GM13977 (cell line): ENCODE results near the gene HSDL1.

ENCODE experiments used
- DNase-seq: peaks from one replicate; pipeline ENCODE4 v3.0.0; 2012; ENCODE audit warnings: low spot score
- CTCF ChIP-seq: IDR thresholded peaks from 2 replicates; pipeline ENCODE4 v1.5.1; 2012; ENCODE audit warnings: mild to moderate bottlenecking, control low read depth; ENCODE audit not compliant: insufficient read depth; ENCODE audit errors: extremely low read depth, missing control alignments
- in situ Hi-C: fragments of 300-500 bp; cut with MboI; formaldehyde crosslinking; loops from one replicate; pipeline ENCODE4 v1.12.0; 2022; ENCODE audit warnings: low sequenced_read_pairs, low pct_unique_long_range_greater_than_20kb, mixed read lengths, inconsistent platforms; ENCODE audit not compliant: unreplicated experiment

HSDL1 gene

GRCh38 chr16:84080813-84081212 is 64.2 kb downstream of the HSDL1 start:
- no peak for TF ChIP-seq CTCF
- in situ Hi-C loops: no loop called here
- no peak for DNase-seq

GRCh38 chr16:84080378-84080777 is 64.6 kb downstream of the HSDL1 start:
- DNase-seq: no peak
- in situ Hi-C loops: no loop called here
- no peak for TF ChIP-seq CTCF

GRCh38 chr16:84079664-84080063 is 65.3 kb downstream of the HSDL1 start:
- TF ChIP-seq CTCF: no peak
- no peak for DNase-seq
- in situ Hi-C loops: no loop called here

GRCh38 chr16:84075376-84075775 is 69.6 kb downstream of the HSDL1 start:
- no peak for TF ChIP-seq CTCF
- in situ Hi-C loops: no loop called here
- no peak for DNase-seq

GRCh38 chr16:84074721-84075120 is 70.3 kb downstream of the HSDL1 start:
- no peak for TF ChIP-seq CTCF
- in situ Hi-C loops: loop anchor here (25.0 kb wide), 1 partner anchor 112 kb away; the partner anchor contains the start of genes NECAB2 and OSGIN1
- DNase-seq: no peak
